ENCODE data around the gene CCND1.
A peak's percentile ranks its signal among the peaks of the same experiment; 100 is the strongest.
"Not testable (repeated sequence)": the region's sequence is repeated elsewhere in the genome, so short reads cannot be mapped to it uniquely, and the experiment has no call there.

CCND1 gene

GRCh38 chr11:69666261-69666660, 25.3 kb downstream of the CCND1 start:
- DNase-seq (ENCODE audit: low read depth in 2 of 2): no peak

- no peak for DNase-seq (ENCODE audit: low read depth in 2 of 2)
Observed at GRCh38 chr11:69666752-69667536, 26.0 kb downstream of the CCND1 start.

- DNase-seq (ENCODE audit: low read depth in 2 of 2): no peak
Observed at GRCh38 chr11:69667619-69668604, 27.0 kb downstream of the CCND1 start.

DNA sequence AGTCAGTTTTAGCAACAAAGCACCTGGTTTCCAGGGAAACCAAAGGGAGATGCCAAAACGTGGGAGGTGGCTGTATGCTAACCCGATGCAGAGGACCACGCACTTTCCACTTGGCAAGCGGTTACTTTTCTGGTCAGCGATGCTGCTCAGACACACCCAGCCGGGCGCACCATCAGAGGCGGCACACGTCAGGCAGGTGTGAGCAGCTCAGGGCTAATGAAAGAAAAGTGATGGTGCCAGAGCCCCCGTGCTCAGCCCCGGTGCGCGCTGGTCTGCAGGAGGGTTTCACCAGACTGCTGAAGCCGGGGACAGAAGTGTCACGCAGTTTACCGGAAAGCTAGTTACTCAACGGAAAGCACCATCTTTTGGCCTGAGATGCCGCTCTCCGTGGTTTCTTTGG, 28.5 kb downstream of the CCND1 start:
- DNase-seq (ENCODE audit: low read depth in 2 of 2): no peak

- DNase-seq (ENCODE audit: low read depth in 2 of 2): peak; percentile 22 to 34
Observed at GRCh38 chr11:69670158-69670845, 29.3 kb downstream of the CCND1 start.

GRCh38 chr11:69671734-69672465, 30.9 kb downstream of the CCND1 start:
- no peak for DNase-seq (ENCODE audit: low read depth in 2 of 2)

DNA sequence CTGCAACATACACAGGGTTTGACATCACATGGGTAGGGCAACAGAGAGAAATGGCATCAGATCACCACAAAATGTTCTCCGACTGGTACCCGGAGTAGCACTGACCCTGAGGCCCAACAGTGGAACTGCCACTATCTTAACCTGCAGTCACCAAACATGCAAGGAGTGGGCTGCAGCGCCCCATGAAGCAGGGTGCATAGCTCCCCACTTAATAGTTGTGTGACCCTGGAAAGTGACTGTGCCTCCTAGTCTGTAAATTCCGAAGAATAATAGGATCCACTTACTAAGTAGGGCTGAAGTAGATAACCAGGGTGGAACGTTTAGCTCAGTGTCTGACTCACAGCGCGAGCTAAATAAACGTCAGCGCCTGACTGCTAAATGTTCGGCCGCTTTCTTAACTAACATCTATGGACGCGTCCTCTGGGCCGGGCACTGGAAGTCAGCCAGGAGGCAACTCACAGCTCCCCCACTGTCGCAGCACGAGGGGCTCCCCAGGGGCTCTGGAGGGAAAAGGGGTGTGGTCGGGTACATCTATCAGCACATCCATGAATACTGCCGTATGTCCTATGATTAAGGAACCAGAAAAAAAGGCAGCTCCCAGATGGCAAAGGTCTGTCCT, 33.4 kb downstream of the CCND1 start:
- DNase-seq (ENCODE audit: low read depth in 2 of 2): no peak

DNA sequence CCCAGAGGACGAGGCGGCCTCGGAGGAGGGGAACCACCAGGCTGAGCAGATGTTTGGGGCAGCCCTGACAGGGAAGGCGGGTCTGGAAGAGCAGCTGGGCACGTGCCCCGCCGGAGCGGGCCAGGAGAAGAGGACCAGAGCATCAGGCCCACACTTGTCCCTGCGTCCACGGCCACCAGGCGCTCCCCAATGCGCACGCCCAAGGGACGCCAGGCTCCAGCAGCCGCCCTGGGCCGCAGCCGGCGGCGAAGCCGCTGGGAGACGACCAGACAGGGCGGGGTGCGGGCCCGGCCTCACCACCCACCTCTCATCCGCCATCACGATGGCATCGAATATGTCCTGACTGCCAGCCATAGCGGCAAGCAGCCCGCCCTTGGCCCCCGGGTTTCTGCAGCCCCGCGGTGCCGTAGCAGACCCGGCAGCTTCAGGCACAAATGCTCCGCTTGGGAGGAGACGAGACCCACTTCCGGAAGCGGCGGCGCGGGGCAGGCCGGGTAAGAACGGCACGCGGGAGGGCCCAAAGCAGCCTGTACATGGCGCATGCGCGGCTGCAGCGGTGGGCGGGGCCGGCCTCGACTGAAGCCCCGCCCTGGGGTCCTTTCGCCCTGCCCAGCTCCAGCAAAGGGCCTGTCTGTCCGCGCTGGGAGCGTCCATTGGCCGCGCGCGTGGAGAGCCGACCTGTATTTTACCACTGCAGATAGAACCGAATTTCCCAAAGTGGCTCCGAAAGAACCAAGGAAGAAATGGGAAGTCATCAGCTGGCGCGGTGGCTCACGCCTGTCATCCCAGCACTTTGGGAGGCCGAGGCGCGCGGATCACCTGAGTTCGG, 34.1 kb downstream of the CCND1 start, which contains the start of gene LTO1:
Gene LTO1, minus strand, starts transcription at position 468 of the 829 bp plus-strand sequence. Its CDS starts 114 bp downstream, at position 354.
- peak; percentile 89 to 91 for DNase-seq (ENCODE audit: low read depth in 2 of 2)

GRCh38 chr11:69677749-69678148, 36.8 kb downstream of the CCND1 start:
- DNase-seq (ENCODE audit: low read depth in 2 of 2): no peak

- DNase-seq (ENCODE audit: low read depth in 2 of 2): no peak
Observed at GRCh38 chr11:69680688-69681087, 39.7 kb downstream of the CCND1 start.

GRCh38 chr11:69682221-69682620, 41.3 kb downstream of the CCND1 start:
- no peak for DNase-seq (ENCODE audit: low read depth in 2 of 2)

DNA sequence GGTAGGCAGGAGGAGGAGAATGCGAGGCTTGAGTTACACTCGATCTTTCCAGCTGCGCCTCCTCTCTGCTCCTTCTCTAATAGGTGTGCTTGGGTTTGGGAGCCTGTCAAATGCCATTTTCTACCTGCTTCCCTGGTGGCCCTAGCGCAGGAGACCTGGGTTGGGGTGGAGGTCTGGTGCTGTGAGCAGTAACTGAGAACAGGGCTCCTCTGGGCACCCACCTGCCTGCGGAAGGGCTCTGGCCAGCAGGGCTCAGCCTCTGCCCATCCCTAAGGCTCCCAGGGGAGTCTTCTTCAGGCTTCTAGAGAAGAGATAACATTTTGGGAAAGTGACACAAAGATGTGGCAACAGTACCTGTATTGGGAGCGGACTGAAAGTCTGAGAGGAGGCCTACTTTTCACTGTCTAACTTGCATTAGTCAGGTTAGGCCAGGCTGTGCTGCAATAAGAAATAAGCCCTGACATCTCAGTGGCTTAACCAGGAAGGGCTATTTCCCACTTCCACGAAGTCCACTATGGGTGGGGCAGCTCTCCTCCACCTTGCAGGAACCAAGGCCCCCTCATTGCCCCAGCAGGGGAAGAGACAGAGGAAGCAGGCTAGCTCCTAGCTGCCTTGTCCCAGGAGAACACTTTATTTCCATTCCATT, 41.8 kb downstream of the CCND1 start:
- DNase-seq (ENCODE audit: low read depth in 2 of 2): no peak

DNA sequence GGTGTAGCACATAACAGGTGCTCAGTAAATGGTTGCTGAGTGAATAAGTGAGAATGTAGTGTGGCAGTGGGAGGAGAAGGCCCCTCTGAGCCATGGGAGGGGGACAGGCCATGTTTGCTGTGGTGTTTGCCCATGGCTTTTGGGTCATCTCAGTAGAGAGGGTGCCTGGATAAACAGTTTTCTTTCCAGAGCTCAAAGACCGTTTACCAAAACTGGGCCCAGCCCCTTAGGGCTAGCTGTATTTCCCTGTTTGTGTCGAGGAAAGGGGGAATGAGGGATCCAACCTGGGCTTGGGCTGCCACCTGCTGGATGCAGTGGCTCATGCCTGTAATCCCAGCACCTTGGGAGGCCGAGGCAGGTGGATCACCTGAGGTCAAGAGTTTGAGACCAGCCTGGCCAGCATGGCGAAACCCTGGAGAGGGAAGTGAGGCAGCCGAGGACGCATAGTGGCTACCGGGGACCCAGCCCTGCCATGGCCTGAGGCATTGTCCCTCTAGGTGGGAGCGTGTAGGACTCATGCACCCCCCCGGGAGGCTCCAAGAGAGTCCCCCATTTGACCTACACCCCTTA, 42.9 kb downstream of the CCND1 start:
- no peak for DNase-seq (ENCODE audit: low read depth in 2 of 2)

DNA sequence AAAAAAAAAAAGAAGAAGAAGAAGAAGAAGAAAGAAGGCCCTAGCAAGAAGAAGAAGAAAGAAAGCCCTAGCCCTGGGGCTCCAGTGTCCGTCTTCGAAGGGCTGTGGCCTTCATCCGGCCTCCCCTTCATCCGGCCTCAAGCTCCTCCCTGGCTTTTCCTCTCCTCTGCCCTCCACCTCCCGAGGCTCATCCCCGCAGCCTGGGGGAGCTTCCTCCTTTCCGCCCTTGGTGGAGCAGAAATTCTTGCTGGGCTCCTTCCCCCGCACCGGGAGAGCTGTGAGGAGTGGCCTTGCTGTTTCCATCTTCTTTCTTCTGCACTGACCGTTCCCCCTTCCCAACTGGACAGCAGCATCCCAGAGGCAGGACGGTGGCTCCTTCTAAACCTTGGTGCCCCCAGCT, 43.7 kb downstream of the CCND1 start:
- no peak for DNase-seq (ENCODE audit: low read depth in 2 of 2)

DNA sequence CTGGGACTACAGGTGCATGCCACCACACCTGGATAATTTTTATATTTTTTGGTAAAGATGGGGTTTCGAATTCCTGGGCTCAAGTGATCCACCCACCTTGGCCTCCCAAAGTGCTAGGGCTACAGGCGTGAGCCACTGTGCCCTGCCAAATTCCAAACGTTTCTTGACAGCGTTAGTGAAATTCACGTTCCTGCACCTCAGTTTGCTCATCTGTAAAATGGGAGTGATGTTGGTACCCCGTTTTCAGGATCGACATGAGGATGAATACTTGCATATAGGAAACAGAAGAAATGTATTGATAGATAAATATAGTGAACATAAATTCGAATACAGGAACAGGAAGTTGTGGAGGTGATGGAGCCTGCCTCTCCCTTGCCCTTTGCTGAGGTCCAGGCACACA, 44.4 kb downstream of the CCND1 start:
- DNase-seq (ENCODE audit: low read depth in 2 of 2): no peak

- DNase-seq (ENCODE audit: low read depth in 2 of 2): no peak
Observed at GRCh38 chr11:69686452-69686851, 45.5 kb downstream of the CCND1 start.

DNA sequence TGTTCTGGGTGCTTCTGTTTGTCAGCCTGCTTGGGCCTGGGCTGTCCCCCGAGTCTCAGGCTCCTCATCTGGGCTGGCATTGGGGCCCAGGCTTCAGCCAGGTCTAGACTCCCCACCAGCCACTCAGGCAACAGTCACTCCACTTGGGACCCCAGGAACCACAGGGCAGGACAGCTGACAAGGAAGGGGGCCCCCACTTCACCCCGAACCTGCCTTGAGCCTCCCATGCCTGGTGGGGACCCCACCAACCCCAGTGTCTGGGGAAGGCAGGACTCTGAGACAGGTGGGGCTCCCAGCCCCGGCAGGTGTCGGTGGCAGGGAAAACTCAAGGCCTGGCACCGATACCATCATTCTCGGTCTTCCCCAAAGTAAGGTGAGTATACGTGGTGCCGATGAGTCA, 45.9 kb downstream of the CCND1 start:
- no peak for DNase-seq (ENCODE audit: low read depth in 2 of 2)

DNA sequence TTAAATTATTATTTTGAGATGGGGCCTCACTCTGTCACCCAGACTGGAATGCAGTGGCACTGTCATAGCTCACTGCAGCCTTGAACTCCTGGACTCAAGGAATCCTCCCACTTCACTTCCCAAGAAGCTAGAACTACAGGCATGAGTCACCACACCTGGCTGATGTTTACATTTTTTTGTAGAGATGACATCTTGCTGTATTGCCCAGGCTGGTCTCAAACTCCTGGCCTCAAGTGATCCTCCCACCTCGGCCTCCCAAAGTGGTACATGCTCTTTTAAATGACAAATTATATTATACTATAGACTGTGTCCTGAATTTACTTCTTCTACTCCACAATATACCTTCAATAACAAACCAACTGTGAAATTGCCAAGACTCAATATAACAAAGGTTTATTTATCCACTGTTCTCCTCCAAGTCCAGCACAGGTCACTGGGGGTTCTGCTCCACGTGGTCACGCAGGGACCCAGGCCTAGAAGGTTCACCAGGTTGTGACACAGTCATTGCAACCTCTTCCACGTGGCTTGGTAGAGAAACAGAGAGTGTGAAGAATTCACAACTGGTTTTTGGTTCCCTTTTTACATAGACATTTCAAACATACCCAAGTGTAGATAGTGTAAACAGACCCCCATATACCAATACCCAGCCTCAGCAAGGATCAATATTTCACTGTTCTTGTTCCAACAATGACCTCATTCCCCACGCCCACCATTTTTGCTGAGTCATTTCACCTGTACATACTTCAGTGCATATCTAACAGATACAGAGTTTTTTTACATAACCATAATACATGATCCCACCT, 47.2 kb downstream of the CCND1 start:
- not testable (repeated sequence) for DNase-seq (ENCODE audit: low read depth in 2 of 2)

All from stimulated activated CD8-positive, alpha-beta memory T cell treated with anti-CD3 and anti-CD28 coated beads, Interleukin-15, amount 100 ng/mL, for 48 hours (primary cell).